HG02642 (cell line): ENCODE data around the gene SORL1.
"Not testable (repeated sequence)": the region's sequence is repeated elsewhere in the genome, so short reads cannot be mapped to it uniquely, and the experiment has no call there.

Experiments used
- ATAC-seq: cut with Tn5 transposase; IDR thresholded peaks from one replicate; pipeline ENCODE4 v1.9.1; 2021; ENCODE audit warnings: mild to moderate bottlenecking; ENCODE audit not compliant: unreplicated experiment, poor library complexity

Gene SORL1

GRCh38 chr11:121451986-121452608 lies at the start of gene SORL1:
Gene SORL1, plus strand, starts transcription at chr11:121452314. Its CDS starts 18 bp downstream, at chr11:121452332.
- ATAC-seq: peak; percentile 57

- ATAC-seq: no peak
Observed at GRCh38 chr11:121405646-121406045, 46.5 kb upstream of the SORL1 start.

GRCh38 chr11:121406291-121406690 lies 45.8 kb upstream of the SORL1 start:
- ATAC-seq: no peak

- ATAC-seq: no peak
Observed at GRCh38 chr11:121408830-121409229, 43.3 kb upstream of the SORL1 start.

GRCh38 chr11:121410041-121410440 lies 42.1 kb upstream of the SORL1 start:
- not testable (repeated sequence) for ATAC-seq

GRCh38 chr11:121411330-121411729 lies 40.8 kb upstream of the SORL1 start:
- ATAC-seq: not testable (repeated sequence)

- ATAC-seq: no peak
Observed at GRCh38 chr11:121412000-121412587, 40.0 kb upstream of the SORL1 start.

- ATAC-seq: no peak
Observed at GRCh38 chr11:121412711-121413415, 39.3 kb upstream of the SORL1 start.

- ATAC-seq: no peak
Observed at GRCh38 chr11:121414141-121414913, 37.8 kb upstream of the SORL1 start.

GRCh38 chr11:121415856-121416255 lies 36.3 kb upstream of the SORL1 start:
- ATAC-seq: no peak

- ATAC-seq: peak; percentile 55
Observed at GRCh38 chr11:121417055-121417551, 35.0 kb upstream of the SORL1 start.

- no peak for ATAC-seq
Observed at GRCh38 chr11:121417607-121418006, 34.5 kb upstream of the SORL1 start.

GRCh38 chr11:121418625-121419114 lies 33.4 kb upstream of the SORL1 start:
- peak; percentile 51 for ATAC-seq

GRCh38 chr11:121419836-121420235 lies 32.3 kb upstream of the SORL1 start:
- ATAC-seq: no peak

GRCh38 chr11:121420398-121420797 lies 31.7 kb upstream of the SORL1 start:
- ATAC-seq: no peak

- no peak for ATAC-seq
Observed at GRCh38 chr11:121421149-121421901, 30.8 kb upstream of the SORL1 start.

GRCh38 chr11:121422675-121423074 lies 29.4 kb upstream of the SORL1 start:
- no peak for ATAC-seq

GRCh38 chr11:121425828-121426227 lies 26.3 kb upstream of the SORL1 start:
- no peak for ATAC-seq

- ATAC-seq: peak; percentile 53
Observed at GRCh38 chr11:121426476-121427399, 25.4 kb upstream of the SORL1 start.
